ENCODE measurements around the gene LAMC2.

Gene LAMC2

DNA sequence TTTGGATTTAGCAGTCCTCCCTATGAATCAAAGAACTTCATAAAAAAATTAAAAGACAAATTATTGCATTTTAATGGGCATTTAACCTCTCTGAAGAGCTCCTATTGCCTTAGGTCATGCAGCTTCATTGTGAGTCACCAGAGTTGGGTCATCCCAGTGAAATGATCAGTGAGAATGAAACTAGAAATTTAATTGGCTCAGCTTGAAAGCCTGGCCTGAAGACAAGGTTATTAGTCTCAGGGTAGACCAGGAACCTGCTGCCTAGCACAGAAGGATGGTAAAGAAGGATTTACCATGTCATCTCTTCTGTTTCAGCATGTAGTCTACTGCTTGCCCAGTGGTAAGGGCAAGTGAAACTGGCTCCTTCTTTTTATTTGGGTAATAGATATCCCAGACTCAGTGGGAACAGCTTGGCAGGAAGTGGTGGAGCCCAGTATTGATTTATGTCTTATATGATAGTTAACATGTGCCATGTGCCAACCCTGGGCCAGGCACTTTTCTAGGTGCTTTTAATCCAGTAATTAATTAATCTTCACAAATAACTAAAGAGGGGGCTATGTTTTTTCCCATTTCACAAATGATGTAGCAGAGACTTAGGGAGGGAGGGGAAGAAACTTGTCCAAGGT, 23.6 kb downstream of the LAMC2 start:
- FAIRE-seq, result no peak
- TF ChIP-seq, protein P1, sequence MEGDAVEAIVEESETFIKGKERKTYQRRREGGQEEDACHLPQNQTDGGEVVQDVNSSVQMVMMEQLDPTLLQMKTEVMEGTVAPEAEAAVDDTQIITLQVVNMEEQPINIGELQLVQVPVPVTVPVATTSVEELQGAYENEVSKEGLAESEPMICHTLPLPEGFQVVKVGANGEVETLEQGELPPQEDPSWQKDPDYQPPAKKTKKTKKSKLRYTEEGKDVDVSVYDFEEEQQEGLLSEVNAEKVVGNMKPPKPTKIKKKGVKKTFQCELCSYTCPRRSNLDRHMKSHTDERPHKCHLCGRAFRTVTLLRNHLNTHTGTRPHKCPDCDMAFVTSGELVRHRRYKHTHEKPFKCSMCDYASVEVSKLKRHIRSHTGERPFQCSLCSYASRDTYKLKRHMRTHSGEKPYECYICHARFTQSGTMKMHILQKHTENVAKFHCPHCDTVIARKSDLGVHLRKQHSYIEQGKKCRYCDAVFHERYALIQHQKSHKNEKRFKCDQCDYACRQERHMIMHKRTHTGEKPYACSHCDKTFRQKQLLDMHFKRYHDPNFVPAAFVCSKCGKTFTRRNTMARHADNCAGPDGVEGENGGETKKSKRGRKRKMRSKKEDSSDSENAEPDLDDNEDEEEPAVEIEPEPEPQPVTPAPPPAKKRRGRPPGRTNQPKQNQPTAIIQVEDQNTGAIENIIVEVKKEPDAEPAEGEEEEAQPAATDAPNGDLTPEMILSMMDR (IDR thresholded peaks at IDR 0.05; ENCODE audit: insufficient read depth, missing control alignments), result no peak
- no peak for DNase-seq (ENCODE audit: insufficient read length, low spot score)

DNA sequence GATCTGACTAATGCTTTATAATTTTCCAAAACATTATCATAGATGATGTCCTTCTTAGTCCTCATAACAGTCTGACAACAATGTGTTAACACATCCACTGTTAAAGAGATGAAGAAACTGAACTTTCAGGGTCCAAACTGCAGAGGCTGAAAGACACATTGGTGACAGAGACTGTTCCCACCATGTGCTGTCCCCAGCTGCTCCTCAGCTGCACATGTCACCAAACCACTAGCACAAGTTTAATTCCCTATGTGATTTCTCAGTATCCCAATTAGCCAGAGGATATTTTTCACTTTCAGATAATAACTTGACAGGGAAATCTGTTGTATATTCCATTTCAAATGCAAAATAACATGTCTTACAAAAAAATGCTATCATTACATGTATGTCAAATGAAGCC, 24.6 kb downstream of the LAMC2 start:
- FAIRE-seq (peak; percentile 6), DNase-seq (ENCODE audit: insufficient read length, low spot score) (no peak)
- TF ChIP-seq, protein P1 (IDR thresholded peaks at IDR 0.05; ENCODE audit: insufficient read depth, missing control alignments), result no peak

DNA sequence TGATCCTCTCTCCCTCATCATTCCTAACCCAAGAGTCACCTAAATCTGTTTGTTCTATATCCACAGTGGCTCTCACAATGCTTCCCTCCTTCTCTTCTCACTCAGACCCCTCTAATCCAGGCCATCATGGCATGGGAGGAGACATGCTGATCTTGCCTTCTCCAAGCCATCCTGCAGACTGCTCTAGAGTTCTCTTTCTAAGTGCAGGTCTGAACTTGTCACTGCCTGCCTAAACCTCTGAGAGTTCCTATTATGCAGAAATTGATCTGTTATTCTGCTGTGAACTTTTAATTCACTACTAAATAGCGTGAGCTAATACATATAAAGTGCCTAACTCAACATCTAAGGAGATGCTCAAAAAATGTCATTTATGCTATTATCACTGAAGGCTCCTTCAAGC, 26.8 kb downstream of the LAMC2 start:
- TF ChIP-seq, protein P1 (IDR thresholded peaks at IDR 0.05; ENCODE audit: insufficient read depth, missing control alignments), result no peak
- FAIRE-seq (no peak), DNase-seq (ENCODE audit: insufficient read length, low spot score) (no peak)

DNA sequence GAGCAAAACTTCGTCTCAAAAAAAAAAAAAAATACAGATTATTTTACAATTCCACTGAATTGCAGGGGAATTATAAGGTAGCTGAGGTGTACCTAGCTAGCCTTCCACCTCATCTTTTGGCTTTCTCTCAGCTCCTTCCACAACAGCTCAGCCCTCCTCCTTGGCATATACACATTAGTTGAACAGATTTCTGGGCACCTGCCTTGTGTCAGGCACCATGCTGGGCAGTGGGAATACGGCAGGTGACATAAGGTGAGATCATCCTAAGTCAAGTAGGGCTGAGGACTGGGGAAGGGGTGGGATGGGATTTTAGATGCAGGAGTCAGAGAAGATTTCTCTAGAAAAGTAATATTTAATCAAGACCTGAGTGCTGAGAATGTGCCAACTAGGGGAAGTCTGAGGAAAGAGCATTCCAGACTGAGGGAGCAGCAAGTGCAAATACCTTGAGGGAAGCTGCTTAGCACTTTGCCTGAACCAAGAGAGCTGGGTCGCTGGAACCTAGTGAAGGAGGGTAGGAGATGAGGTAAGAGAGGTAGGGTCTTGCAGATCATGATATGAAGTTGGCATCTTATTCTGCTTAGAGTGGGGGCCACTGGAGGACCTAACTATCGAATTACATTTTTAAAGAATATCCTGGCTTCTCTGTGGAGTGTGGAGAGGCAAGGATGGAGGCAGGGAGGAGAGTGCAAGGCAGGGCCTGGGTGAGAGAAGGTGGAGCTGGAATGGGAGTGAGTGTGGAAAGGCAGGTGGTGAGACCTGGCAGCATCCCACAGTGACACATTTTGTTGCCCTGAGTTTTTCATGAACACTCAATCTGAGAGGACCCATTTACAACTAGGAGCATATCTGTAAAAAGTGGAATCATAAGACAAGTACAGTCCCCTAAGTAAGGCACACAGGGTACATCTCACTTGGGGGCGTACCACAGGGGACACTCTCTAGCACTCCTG, 28.2 kb downstream of the LAMC2 start:
- FAIRE-seq, result no peak
- TF ChIP-seq, protein P1 (IDR thresholded peaks at IDR 0.05; ENCODE audit: insufficient read depth, missing control alignments), result no peak
- no peak for DNase-seq (ENCODE audit: insufficient read length, low spot score)

DNA sequence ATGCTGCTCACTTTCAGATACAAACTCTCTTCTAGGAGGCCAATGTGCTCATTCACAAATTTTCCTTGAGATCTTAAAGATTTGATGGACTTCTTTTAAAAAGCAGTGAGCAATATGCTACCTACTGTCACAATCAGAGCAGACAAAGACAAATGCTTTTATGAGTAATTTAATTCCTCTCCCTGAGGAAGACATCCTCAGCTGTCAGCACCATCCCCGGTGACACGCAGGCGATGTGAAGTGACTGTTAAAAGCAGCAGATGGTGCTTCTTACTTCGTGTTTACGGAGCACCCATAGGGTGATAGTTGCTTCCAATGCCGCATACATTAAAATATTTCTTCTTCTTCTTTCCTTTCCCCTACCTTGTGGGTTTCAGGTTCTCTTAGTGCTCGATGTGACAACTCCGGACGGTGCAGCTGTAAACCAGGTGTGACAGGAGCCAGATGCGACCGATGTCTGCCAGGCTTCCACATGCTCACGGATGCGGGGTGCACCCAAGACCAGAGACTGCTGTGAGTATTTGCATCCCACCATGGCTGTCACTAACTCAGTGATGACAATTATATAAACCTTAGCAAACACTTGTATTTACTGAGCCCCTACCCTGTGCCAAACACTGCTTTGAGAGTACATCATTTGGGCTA, 29.1 kb downstream of the LAMC2 start:
- FAIRE-seq, result no peak
- TF ChIP-seq, protein P1 (IDR thresholded peaks at IDR 0.05; ENCODE audit: insufficient read depth, missing control alignments), result no peak
- no peak for DNase-seq (ENCODE audit: insufficient read length, low spot score)

DNA sequence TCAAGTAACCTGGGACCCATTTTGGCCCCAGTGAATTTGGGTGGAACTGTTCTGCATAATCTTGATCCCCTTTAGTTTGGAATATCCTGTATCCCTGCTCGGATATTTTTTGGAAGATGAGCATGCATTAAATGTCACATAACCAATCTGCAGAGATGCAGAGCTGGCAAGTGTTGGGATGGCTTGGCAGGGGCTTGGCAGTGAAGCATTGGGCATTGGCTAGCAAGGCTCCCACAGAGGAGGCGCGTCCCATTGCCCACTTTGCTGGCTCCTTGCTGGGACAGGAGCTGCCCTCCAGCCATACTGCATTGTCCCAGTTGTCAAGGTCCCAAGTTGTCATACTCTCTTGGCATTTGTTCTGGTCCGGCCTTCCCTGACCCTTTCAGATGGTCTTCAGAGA, 29.9 kb downstream of the LAMC2 start:
- DNase-seq (ENCODE audit: insufficient read length, low spot score) (no peak), FAIRE-seq (no peak)
- TF ChIP-seq, protein P1 (IDR thresholded peaks at IDR 0.05; ENCODE audit: insufficient read depth, missing control alignments), result no peak
